ENCODE data around the gene OR6C65.
"Not testable (repeated sequence)": the region's sequence is repeated elsewhere in the genome, so short reads cannot be mapped to it uniquely, and the experiment has no call there.

Gene OR6C65

DNA sequence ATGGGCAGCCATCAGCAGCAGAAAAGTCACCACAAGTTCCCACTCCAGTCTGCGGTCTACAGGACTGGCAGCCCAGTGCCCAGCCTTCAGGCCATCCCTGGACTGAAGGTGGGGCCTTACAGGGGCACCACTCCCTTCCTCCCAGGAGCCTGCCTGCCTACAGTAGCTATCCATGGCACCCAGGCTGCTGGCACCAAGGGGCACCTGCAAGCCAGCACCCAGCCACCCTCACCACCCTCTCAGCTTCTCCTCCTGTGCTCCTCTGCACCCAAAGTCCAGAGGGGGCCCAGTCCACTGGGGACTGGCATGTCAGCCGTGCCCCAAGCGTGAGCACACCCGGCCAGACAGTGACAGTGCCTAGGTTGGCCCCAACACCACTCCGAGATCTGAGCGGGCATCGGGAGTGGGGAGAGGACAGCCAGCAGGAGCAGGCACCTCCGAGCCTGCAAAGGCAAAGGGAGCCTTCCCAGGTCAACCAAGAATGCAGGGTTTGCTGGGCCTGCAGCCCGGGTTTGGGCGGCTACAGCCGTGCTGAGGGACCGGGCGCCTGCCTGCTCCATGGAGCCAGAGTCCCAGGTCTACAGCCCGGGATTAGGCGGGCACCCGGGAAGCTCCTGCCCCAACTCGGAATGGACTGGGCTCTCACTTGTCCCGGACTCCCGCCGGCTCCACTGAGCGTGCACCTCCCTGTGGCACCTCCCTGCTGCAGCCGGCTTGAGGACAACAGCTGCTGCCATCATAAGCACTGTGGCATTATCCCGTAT, 8.1 kb upstream of the OR6C65 start:
- ChIA-PET POLR2A (no interaction called here), CTCF (no interaction called here)
- no peak for DNase-seq (ENCODE audit: extremely low spot score)
- TF ChIP-seq, protein P1, sequence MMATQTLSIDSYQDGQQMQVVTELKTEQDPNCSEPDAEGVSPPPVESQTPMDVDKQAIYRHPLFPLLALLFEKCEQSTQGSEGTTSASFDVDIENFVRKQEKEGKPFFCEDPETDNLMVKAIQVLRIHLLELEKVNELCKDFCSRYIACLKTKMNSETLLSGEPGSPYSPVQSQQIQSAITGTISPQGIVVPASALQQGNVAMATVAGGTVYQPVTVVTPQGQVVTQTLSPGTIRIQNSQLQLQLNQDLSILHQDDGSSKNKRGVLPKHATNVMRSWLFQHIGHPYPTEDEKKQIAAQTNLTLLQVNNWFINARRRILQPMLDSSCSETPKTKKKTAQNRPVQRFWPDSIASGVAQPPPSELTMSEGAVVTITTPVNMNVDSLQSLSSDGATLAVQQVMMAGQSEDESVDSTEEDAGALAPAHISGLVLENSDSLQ (IDR thresholded peaks at IDR 0.05) = no peak
- TF ChIP-seq SUZ12 (IDR thresholded peaks at IDR 0.05) (no peak), CTBP1 (IDR thresholded peaks at IDR 0.05; ENCODE audit: borderline replicate concordance) (no peak), ARNT (IDR thresholded peaks at IDR 0.05) (no peak), ELF4 (IDR thresholded peaks at IDR 0.05) (no peak), L3MBTL2 (conservative IDR thresholded peaks at IDR 0.05) (no peak), ZNF384 (IDR thresholded peaks at IDR 0.05) (no peak), FOXM1 (IDR thresholded peaks at IDR 0.05; ENCODE audit: borderline replicate concordance) (no peak), SP1 (IDR thresholded peaks at IDR 0.05) (no peak), BHLHE40 (IDR thresholded peaks at IDR 0.05; ENCODE audit: borderline replicate concordance) (no peak), TARDBP (IDR thresholded peaks at IDR 0.05) (no peak), LEF1 (IDR thresholded peaks at IDR 0.05; ENCODE audit: borderline replicate concordance) (no peak), HDGF (IDR thresholded peaks at IDR 0.05; ENCODE audit: borderline replicate concordance) (no peak), FOXA1 (IDR thresholded peaks at IDR 0.05) (no peak), FOXK2 (IDR thresholded peaks at IDR 0.05) (no peak), NFRKB (IDR thresholded peaks at IDR 0.05) (no peak)

GRCh38 chr12:55396326-55396725, 4.0 kb upstream of the OR6C65 start:
- TF ChIP-seq LEF1 (IDR thresholded peaks at IDR 0.05; ENCODE audit: borderline replicate concordance) = no peak
- no peak for TF ChIP-seq ZNF384 (IDR thresholded peaks at IDR 0.05)
- no peak for TF ChIP-seq NFRKB (IDR thresholded peaks at IDR 0.05)
- TF ChIP-seq BHLHE40 (IDR thresholded peaks at IDR 0.05; ENCODE audit: borderline replicate concordance) = no peak
- TF ChIP-seq HDGF (IDR thresholded peaks at IDR 0.05; ENCODE audit: borderline replicate concordance) = no peak
- no peak for TF ChIP-seq ELF4 (IDR thresholded peaks at IDR 0.05)
- no peak for TF ChIP-seq SUZ12 (IDR thresholded peaks at IDR 0.05)
- TF ChIP-seq FOXK2 (IDR thresholded peaks at IDR 0.05) = no peak
- no peak for TF ChIP-seq TARDBP (IDR thresholded peaks at IDR 0.05)
- TF ChIP-seq FOXA1 (IDR thresholded peaks at IDR 0.05) = no peak
- no peak for TF ChIP-seq SP1 (IDR thresholded peaks at IDR 0.05)
- TF ChIP-seq FOXM1 (IDR thresholded peaks at IDR 0.05; ENCODE audit: borderline replicate concordance) = no peak
- no peak for TF ChIP-seq L3MBTL2 (conservative IDR thresholded peaks at IDR 0.05)
- ChIA-PET CTCF (no interaction called here), POLR2A (no interaction called here)
- no peak for DNase-seq (ENCODE audit: extremely low spot score)

- TF ChIP-seq FOXK2 (IDR thresholded peaks at IDR 0.05) (no peak), ZNF384 (IDR thresholded peaks at IDR 0.05) (no peak), CTBP1 (IDR thresholded peaks at IDR 0.05; ENCODE audit: borderline replicate concordance) (no peak), BHLHE40 (IDR thresholded peaks at IDR 0.05; ENCODE audit: borderline replicate concordance) (no peak), ELF4 (IDR thresholded peaks at IDR 0.05) (no peak)
- ChIA-PET CTCF (no interaction called here), POLR2A (no interaction called here)
- no peak for DNase-seq (ENCODE audit: extremely low spot score)
Observed at GRCh38 chr12:55407866-55408265, 7.5 kb downstream of the OR6C65 start.

DNA sequence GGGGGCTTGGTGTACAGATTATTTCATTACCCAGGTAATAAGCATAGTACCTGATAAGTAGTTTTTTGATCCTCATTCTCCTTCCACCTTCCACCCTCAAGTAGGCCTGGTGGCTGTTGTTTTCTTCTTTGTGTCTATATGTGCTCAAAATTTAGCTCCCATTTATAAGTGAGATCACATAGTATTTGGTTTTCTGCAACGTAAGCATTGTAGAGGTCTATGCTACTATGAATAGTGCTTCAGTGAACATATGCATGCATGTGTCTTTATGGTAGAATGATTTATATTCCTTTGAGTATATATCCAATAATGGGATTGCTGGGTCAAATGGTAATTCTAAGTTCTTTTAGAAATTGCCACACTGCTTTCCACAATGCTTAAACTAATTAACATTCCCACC, 8.8 kb downstream of the OR6C65 start:
- DNase-seq (ENCODE audit: extremely low spot score); CTCF ChIA-PET: not testable (repeated sequence)

GRCh38 chr12:55412138-55412537, 11.8 kb downstream of the OR6C65 start:
- DNase-seq (ENCODE audit: extremely low spot score); CTCF ChIA-PET; POLR2A ChIA-PET: not testable (repeated sequence)

More for the DNA sequence above, 8.8 kb downstream of the OR6C65 start:
- POLR2A ChIA-PET = not testable (repeated sequence)

- CTCF ChIA-PET = not testable (repeated sequence)
Observed at GRCh38 chr12:55413498-55414388, 13.4 kb downstream of the OR6C65 start.

DNA sequence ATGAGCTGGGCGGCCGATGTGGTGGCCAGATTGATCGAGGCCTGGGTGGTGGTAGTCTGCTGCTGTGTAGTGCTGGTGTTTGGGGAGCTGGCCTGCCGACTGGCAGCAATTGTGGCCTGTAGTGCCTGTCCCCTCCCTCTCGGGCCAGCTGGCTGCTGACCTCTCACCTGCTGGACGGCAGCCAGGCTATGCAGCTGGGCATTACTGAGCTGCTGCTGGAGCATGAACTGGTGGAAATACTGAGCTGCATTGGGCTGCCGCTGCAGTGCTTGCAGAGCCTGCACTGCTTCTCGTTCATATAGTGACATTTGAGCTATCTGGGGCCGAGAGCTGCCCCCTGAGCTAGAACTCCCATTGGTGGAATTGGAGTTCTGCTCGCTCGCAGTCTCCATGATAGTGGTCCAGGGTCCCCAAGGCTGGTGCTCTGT, 14.1 kb downstream of the OR6C65 start:
- POLR2A ChIA-PET = not testable (repeated sequence)

More at GRCh38 chr12:55413498-55414388, 13.4 kb downstream of the OR6C65 start:
- DNase-seq (ENCODE audit: extremely low spot score); POLR2A ChIA-PET: not testable (repeated sequence)

DNA sequence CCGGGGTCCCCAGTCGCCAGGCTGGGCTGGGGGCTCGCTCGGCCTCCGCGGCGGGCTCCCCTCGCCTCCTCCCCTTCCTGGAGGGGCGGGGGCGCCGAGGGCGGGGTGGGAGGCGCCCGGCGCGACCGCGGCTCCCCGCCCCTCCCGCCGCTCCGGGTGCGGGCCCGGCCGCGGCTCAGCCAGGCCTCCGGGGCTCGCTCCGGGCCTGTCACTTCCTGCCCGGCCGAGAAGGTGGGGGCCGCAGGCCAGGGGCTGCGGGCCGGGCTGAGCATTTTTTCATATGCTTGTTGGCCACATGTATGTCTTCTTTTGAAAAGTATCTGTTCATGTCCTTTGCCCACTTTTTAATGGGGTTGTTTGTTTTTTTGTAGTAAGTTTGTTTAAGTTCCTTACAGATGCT, 14.6 kb downstream of the OR6C65 start:
- CTCF ChIA-PET; DNase-seq (ENCODE audit: extremely low spot score); POLR2A ChIA-PET: not testable (repeated sequence)

More for the DNA sequence above, 14.1 kb downstream of the OR6C65 start:
- CTCF ChIA-PET; DNase-seq (ENCODE audit: extremely low spot score): not testable (repeated sequence)

All from HEK293T (cell line).